Activated CD8-positive, alpha-beta T cell treated with anti-CD3 and anti-CD28 coated beads, Interleukin-2, amount 10 ng/mL, durations not matched to agents 7 days and 5 days (primary cell): ENCODE measurements around the gene RSRC1. TPM values are rescaled to one million over a fixed set of nuclear protein-coding genes. Genes with fewer than 3 reads are reported as not detected.
A peak's percentile ranks its signal among the peaks of the same experiment; 100 is the strongest.
"Not testable (repeated sequence)": the region's sequence is repeated elsewhere in the genome, so short reads cannot be mapped to it uniquely, and the experiment has no call there.

Source experiments
- ATAC-seq: fragments of 150-1000 bp; cut with Tn5 transposase; one replicate; pipeline ENCODE4 v1.10.0; 2021; ENCODE audit warnings: moderate library complexity
- CTCF ChIA-PET: fragments of 350-600 bp; sonication (Branson Sonifier 250); formaldehyde crosslinking; loops from one replicate; lab custom pipeline; 2021; ENCODE audit warnings: antibody characterized with exemption; lab: Charles Lee
- POLR2A ChIA-PET: fragments of 350-600 bp; sonication (Branson Sonifier 250); formaldehyde crosslinking; loops from one replicate; lab custom pipeline; 2021; ENCODE audit warnings: antibody characterized with exemption; lab: Charles Lee
- DNase-seq: peaks from one replicate; pipeline ENCODE4 v3.0.0-alpha.2; 2020
- H3K27ac Mint-ChIP-seq: one replicate; pipeline ENCODE4 v1.8.0; 2021; ENCODE audit warnings: mild to moderate bottlenecking, mixed read lengths
- H3K27me3 Mint-ChIP-seq: one replicate; pipeline ENCODE4 v1.8.0; 2021; ENCODE audit warnings: low read depth, mixed read lengths
- H3K36me3 Mint-ChIP-seq: one replicate; pipeline ENCODE4 v1.8.0; 2021; ENCODE audit warnings: low read depth, mixed read lengths
- H3K4me1 Mint-ChIP-seq: one replicate; pipeline ENCODE4 v1.8.0; 2021; ENCODE audit warnings: low read depth, mixed read lengths
- H3K4me3 Mint-ChIP-seq: one replicate; pipeline ENCODE4 v1.8.0; 2021; ENCODE audit warnings: mild to moderate bottlenecking, mixed read lengths
- H3K9me3 Mint-ChIP-seq: one replicate; pipeline ENCODE4 v1.8.0; 2022; ENCODE audit warnings: mixed read lengths; ENCODE audit not compliant: insufficient read depth
- total RNA-seq, 2 experiments: library from RNA; stranded (reverse); gene quantifications; one replicate each; pipeline ENCODE4 v1.2.3, GENCODE V29; 2021

RSRC1 gene
- total RNA-seq, 2 experiments from 2014 or later, result 44.9 to 47.9 TPM

DNA sequence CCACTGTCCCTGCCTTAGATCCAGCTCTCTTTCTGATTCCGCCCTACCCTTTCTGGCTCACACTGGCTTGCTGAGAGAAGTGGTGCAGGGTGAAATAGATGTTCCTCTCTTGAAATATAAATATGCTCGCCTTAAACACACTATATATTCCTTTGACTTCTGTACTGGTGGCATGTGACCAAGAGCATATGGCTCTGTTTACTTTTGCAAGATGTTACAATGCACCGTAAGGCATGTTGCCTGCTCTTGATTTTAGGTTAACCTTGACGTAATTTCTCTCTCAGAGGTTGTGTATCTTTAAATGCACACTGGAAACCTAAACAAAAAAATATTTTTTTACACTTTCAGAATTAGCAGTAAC is 749 bp downstream of the RSRC1 start:
- ChIA-PET CTCF (interaction anchor here (0.8 to 1.8 kb wide), 5 partner anchors 9 to 324 kb away, joined by 3 to 5 read pairs (median 4); no protein-coding TSS in a partner anchor), POLR2A (no interaction called here)
- Mint-ChIP-seq H3K36me3 (peaks cover 23% of the 10 kb centered on the region), H3K27ac (peak overlapping the region; percentile 79), H3K4me3 (peak overlapping the region; percentile 91), H3K27me3 (peaks cover 33% of the 10 kb centered on the region), H3K4me1 (peaks cover 61% of the 10 kb centered on the region), H3K9me3 (peaks cover 7% of the 10 kb centered on the region)
- no peak for ATAC-seq
- no peak for DNase-seq

- no peak for DNase-seq
- H3K36me3 Mint-ChIP-seq, result peaks cover 23% of the 10 kb centered on the region
- ChIA-PET POLR2A (no interaction called here), CTCF (no interaction called here)
- peaks cover 52% of the 10 kb centered on the region for H3K4me1 Mint-ChIP-seq
- no peak overlapping the region for H3K27ac Mint-ChIP-seq
- H3K4me3 Mint-ChIP-seq, result no peak overlapping the region
- H3K27me3 Mint-ChIP-seq, result peaks cover 23% of the 10 kb centered on the region
- H3K9me3 Mint-ChIP-seq, result peaks cover 7% of the 10 kb centered on the region
- ATAC-seq, result no peak
These were observed 2.0 kb downstream of the RSRC1 start for GRCh38 chr3:158111861-158112260.

- H3K27me3 Mint-ChIP-seq, CTCF ChIA-PET, H3K27ac Mint-ChIP-seq, DNase-seq, H3K9me3 Mint-ChIP-seq, ATAC-seq, POLR2A ChIA-PET, H3K4me3 Mint-ChIP-seq: not testable (repeated sequence)
- Mint-ChIP-seq H3K4me1 (peaks cover 46% of the 10 kb centered on the region), H3K36me3 (peaks cover 23% of the 10 kb centered on the region)
These were observed 3.7 kb downstream of the RSRC1 start for GRCh38 chr3:158113595-158113994.

DNA sequence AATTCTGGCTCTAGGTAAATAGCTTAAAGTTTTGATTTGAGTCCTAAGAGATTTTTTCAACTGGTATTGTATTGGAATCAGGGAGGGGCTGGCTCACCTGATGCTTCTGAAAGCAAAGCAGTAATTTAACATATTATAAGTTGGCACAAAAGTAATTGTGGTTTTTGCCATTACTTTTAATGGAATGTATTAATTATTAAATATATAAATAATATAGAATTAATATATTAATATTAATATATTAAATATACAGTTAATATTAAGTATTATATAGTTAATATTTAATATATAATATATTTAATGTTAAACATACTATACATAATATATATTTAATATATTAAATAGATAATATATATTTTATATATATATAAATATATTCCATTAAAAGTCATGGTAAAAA is 10.4 kb downstream of the RSRC1 start:
- POLR2A ChIA-PET, result interaction anchor here (1.3 kb wide), 1 partner anchor 11 kb away, joined by 5 read pairs; the partner anchor contains the start of gene RSRC1
- H3K27me3 Mint-ChIP-seq, result no peaks in the 10 kb centered on the region

GRCh38 chr3:158121295-158121694 is 11.4 kb downstream of the RSRC1 start:
- Mint-ChIP-seq H3K4me1 (peaks cover 2% of the 10 kb centered on the region), H3K4me3 (no peak overlapping the region), H3K27ac (no peak overlapping the region), H3K36me3 (peaks cover 37% of the 10 kb centered on the region), H3K27me3 (no peaks in the 10 kb centered on the region), H3K9me3 (peaks cover under 1% of the 10 kb centered on the region)
- DNase-seq, result no peak
- ATAC-seq, result no peak
- CTCF ChIA-PET, result no interaction called here
- POLR2A ChIA-PET, result no interaction called here

More for the DNA sequence above, 10.4 kb downstream of the RSRC1 start:
- CTCF ChIA-PET, result interaction anchor here (1.6 kb wide), 1 partner anchor 10 kb away, joined by 5 read pairs; the partner anchor contains the start of gene RSRC1
- Mint-ChIP-seq H3K9me3 (no peaks in the 10 kb centered on the region), H3K27ac (no peak overlapping the region), H3K36me3 (peaks cover 29% of the 10 kb centered on the region), H3K4me1 (peaks cover 2% of the 10 kb centered on the region), H3K4me3 (no peak overlapping the region)
- DNase-seq (no peak), ATAC-seq (no peak)

- POLR2A ChIA-PET, H3K4me1 Mint-ChIP-seq, DNase-seq, CTCF ChIA-PET, H3K27ac Mint-ChIP-seq, H3K4me3 Mint-ChIP-seq, ATAC-seq, H3K27me3 Mint-ChIP-seq: not testable (repeated sequence)
- H3K9me3 Mint-ChIP-seq, result peaks cover 11% of the 10 kb centered on the region
- H3K36me3 Mint-ChIP-seq, result peaks cover 52% of the 10 kb centered on the region
These were observed 12.8 kb downstream of the RSRC1 start for GRCh38 chr3:158122721-158123120.

GRCh38 chr3:158127250-158128219 is 17.6 kb downstream of the RSRC1 start:
- POLR2A ChIA-PET, result no interaction called here
- H3K4me3 Mint-ChIP-seq, result no peak overlapping the region
- H3K9me3 Mint-ChIP-seq, result peaks cover 11% of the 10 kb centered on the region
- no peak for DNase-seq
- H3K27ac Mint-ChIP-seq, result no peak overlapping the region
- ATAC-seq, result no peak
- CTCF ChIA-PET, result interaction anchor here (1.0 kb wide), 1 partner anchor 18 kb away, joined by 3 read pairs; the partner anchor contains the start of gene RSRC1
- no peaks in the 10 kb centered on the region for H3K27me3 Mint-ChIP-seq
- peaks cover 10% of the 10 kb centered on the region for H3K4me1 Mint-ChIP-seq
- peaks cover 81% of the 10 kb centered on the region for H3K36me3 Mint-ChIP-seq

DNA sequence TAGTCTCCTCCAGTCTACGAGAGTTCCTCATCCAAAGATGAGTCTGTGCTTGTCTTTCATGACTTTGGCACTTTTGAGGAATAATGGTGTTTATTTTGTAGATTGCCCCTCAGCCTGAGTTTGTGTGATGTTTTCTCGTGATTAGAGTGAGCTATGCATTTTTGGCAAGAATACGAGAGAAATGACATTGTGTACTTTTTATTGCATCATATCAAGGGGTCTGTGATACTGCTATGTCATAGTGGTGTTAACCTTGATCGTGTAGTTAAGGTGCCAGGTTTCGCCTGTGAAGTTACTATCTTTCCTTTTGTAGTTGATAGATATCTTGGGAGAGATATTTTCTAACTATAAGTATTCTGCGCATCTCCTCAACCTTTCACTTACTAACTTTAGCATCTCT is 18.9 kb downstream of the RSRC1 start:
- CTCF ChIA-PET, result no interaction called here
- POLR2A ChIA-PET, result no interaction called here
- no peak for DNase-seq
- Mint-ChIP-seq H3K9me3 (peaks cover 11% of the 10 kb centered on the region), H3K27ac (no peak overlapping the region), H3K27me3 (no peaks in the 10 kb centered on the region), H3K36me3 (peaks cover 71% of the 10 kb centered on the region), H3K4me3 (no peak overlapping the region), H3K4me1 (peaks cover 10% of the 10 kb centered on the region)
- ATAC-seq, result no peak

DNA sequence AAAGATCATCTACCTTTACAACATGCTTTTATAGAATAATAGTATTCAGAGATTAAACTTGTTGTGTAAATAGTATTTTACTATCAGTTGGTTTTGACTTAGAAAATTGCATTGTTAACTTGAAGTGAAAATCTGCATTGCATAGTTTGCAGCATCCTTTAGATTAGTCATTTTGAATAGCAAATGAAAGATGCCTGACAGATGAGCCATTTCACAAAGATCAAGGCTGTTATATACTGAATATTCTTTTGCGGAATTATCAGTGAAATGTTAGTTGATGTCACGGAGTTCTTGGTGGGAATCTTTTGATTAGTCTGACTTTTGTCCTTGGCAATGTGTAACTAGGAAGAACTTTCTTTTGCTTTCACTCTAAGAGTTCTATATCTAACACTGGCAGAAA is 24.5 kb downstream of the RSRC1 start:
- no peak for ATAC-seq
- DNase-seq, result no peak
- Mint-ChIP-seq H3K4me1 (no peaks in the 10 kb centered on the region), H3K27me3 (no peaks in the 10 kb centered on the region), H3K4me3 (no peak overlapping the region), H3K36me3 (peaks cover 35% of the 10 kb centered on the region), H3K27ac (no peak overlapping the region), H3K9me3 (no peaks in the 10 kb centered on the region)
- POLR2A ChIA-PET, result no interaction called here
- CTCF ChIA-PET, result no interaction called here

DNA sequence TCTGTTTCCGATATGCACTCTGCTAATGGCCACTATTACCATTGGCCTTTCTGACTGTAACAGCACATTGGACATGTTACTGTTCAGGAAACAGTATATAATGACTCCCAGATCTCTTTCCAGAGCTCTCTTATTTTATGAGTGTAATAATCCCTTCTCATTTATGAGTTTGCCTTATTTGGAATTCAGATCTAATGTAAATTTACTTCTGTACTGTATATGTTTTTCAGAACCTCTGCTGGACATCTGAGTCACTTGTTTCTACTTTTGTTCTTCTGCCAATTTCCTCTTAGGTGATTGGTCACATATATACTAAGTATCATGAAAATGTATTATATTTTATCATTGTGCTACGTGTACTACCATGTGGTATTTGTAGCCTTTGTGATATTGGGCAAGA is 30.5 kb downstream of the RSRC1 start:
- Mint-ChIP-seq H3K4me3 (no peak overlapping the region), H3K27ac (no peak overlapping the region), H3K9me3 (peaks cover 4% of the 10 kb centered on the region), H3K4me1 (no peaks in the 10 kb centered on the region), H3K27me3 (no peaks in the 10 kb centered on the region), H3K36me3 (peaks cover 25% of the 10 kb centered on the region)
- DNase-seq (no peak), ATAC-seq (no peak)
- POLR2A ChIA-PET, result no interaction called here
- CTCF ChIA-PET, result no interaction called here

DNA sequence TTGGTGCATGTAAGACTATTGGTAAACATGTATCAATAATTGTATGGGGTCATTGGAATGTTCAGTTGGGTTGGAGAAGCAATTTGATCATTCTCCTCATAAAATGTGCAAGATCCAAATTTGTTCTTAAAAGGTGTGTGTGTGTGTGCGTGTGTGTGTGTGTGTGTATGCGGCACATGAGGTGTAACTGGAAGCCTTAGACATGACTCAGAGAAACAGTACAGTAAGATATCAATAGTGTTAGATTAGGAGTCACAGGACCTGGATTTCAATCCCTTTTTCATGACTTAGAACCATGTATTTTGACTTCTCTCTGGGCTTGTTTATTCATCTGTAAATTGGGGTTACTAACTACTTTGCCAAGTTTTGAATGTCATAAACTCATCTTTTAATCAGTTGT is 38.3 kb downstream of the RSRC1 start:
- no peak for DNase-seq
- ChIA-PET CTCF (no interaction called here), POLR2A (no interaction called here)
- no peaks in the 10 kb centered on the region for H3K4me1 Mint-ChIP-seq
- no peak overlapping the region for H3K27ac Mint-ChIP-seq
- no peak overlapping the region for H3K4me3 Mint-ChIP-seq
- peaks cover 15% of the 10 kb centered on the region for H3K36me3 Mint-ChIP-seq
- H3K9me3 Mint-ChIP-seq, result peaks cover 3% of the 10 kb centered on the region
- ATAC-seq, result no peak
- no peaks in the 10 kb centered on the region for H3K27me3 Mint-ChIP-seq

DNA sequence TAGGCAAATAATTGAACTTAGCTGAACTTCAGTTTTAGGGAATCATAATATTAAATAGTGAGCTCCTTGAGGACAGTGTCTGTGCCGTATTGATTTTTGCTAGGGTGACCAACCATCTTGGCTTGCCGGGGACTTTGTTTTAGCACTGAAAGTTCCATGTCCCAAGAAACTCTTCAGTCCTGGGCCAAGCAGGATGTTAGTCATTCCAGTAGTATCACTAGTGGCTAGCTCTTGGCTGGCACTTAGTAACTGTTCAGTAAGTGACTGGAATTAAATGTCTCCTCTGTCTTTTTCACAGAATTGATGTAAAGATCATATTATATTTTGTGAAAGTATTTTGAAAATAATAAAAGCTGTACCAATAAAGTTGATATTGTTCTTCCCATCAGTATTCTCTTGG is 42.3 kb downstream of the RSRC1 start:
- POLR2A ChIA-PET, result no interaction called here
- no peak overlapping the region for H3K4me3 Mint-ChIP-seq
- CTCF ChIA-PET, result no interaction called here
- ATAC-seq (no peak), DNase-seq (no peak)
- no peaks in the 10 kb centered on the region for H3K9me3 Mint-ChIP-seq
- peaks cover 19% of the 10 kb centered on the region for H3K36me3 Mint-ChIP-seq
- no peaks in the 10 kb centered on the region for H3K4me1 Mint-ChIP-seq
- H3K27me3 Mint-ChIP-seq, result no peaks in the 10 kb centered on the region
- H3K27ac Mint-ChIP-seq, result no peak overlapping the region
